GM23248 (cell line): Measurements from ENCODE around the gene KRT37.

Experiments
- EZH2 ChIP-seq: fragments of 200-600 bp; sonication (generic); IDR thresholded peaks from 2 replicates; pipeline ENCODE4 v1.6.1; 2018; ENCODE audit warnings: antibody characterized with exemption, mild to moderate bottlenecking; ENCODE audit not compliant: insufficient read depth, poor library complexity, severe bottlenecking
- EZH2phosphoT487 ChIP-seq: fragments of 200-600 bp; sonication (generic); IDR thresholded peaks from 2 replicates; pipeline ENCODE4 v1.6.1; 2018; ENCODE audit warnings: antibody characterized with exemption, moderate library complexity, mild to moderate bottlenecking, low read depth; ENCODE audit not compliant: insufficient read depth

GRCh38 chr17:41390411-41390938, 33.9 kb downstream of the KRT37 start:
- TF ChIP-seq EZH2 (no peak), EZH2phosphoT487 (no peak)
